GM12873 (cell line): ENCODE measurements around the gene PFDN2.

Experiments used
- CTCF ChIP-seq: IDR thresholded peaks from 2 replicates; pipeline ENCODE4 v1.5.1; 2012; ENCODE audit warnings: low read depth, mild to moderate bottlenecking, moderate library complexity, low read length, control low read depth; ENCODE audit not compliant: insufficient read depth; ENCODE audit errors: missing control alignments

PFDN2 gene

GRCh38 chr1:161122967-161123366 lies 5.1 kb upstream of the PFDN2 start:
- TF ChIP-seq CTCF, result no peak

- no peak for TF ChIP-seq CTCF
Observed at GRCh38 chr1:161121834-161122233, 4.0 kb upstream of the PFDN2 start.

DNA sequence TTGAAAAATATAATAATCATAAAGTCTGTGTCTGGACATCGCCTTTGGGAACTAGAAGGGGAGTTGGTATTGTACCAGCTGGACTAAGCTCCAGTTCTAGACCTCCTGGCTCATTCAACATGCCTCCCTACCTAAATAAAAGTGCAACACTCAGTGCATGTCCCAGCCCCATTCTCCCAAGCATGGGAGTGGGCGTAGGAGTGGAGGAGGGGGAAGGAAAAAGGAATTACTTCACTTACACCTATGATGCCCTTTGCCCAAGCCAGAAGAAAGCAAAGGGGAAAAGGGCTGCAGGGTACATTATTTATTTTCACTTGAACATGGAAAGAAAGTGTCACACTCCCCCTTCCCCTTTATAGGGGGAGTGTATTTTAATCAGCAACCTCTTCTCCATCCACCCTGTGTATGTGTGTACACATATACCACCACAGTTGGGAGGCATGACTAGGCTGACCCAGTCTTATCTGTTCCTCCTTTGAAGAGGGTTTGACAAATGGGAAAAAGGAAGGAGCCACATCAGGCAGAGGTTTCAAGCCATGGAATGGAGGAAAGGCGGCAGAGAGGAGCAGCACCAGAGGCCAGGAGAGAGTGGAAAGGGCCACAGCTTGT lies 3.3 kb upstream of the PFDN2 start:
- no peak for TF ChIP-seq CTCF

DNA sequence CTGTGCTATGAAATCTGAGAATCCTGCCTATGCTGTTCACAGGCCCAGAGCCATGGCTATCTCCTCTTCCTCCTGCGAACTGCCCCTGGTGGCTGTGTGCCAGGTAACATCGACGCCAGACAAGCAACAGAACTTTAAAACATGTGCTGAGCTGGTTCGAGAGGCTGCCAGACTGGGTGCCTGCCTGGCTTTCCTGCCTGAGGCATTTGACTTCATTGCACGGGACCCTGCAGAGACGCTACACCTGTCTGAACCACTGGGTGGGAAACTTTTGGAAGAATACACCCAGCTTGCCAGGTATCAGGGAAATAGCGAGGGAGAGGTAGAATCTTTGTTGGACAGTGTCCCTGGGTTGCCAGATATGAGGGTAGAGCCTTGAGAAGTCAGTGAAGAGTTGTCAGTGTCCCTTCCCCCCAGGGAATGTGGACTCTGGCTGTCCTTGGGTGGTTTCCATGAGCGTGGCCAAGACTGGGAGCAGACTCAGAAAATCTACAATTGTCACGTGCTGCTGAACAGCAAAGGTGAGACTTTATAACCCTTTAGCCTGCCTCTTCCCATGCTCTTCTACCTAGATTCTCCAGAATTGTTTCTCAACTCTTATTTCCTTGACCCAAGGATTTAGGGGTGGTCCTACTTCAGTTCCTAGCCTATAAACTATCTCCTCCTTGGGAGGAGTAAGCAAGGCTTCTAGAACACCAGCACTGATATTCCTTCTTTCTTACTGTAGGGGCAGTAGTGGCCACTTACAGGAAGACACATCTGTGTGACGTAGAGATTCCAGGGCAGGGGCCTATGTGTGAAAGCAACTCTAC lies 1.5 kb upstream of the PFDN2 start:
- peak; percentile 57 for TF ChIP-seq CTCF

DNA sequence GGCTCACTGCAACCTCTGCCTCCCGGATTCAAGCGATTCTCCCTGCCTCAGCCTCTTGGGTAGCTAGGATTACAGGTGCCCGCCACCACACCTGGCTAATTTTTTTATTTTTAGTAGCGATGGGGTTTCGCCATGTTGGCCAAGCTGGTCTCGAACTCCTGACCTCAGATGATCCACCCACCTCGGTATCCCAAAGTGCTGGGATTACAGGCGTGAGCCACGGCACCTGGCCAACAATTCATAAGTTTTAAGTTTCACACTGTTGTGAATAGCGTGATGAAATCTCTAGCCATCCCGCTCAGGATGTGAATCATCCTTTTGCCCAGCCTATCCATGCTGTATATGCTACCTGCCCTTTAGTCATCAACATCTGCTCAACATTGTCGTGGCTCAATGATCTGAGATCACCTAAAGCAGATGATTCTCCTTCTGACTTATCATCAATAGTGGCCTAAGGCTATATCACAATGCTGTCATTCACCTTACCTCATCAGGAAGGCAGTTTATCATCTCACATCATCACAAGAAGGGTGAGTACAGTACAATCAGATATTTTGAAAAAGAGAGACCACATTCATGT lies 2.6 kb downstream of the PFDN2 start:
- TF ChIP-seq CTCF, result no peak

DNA sequence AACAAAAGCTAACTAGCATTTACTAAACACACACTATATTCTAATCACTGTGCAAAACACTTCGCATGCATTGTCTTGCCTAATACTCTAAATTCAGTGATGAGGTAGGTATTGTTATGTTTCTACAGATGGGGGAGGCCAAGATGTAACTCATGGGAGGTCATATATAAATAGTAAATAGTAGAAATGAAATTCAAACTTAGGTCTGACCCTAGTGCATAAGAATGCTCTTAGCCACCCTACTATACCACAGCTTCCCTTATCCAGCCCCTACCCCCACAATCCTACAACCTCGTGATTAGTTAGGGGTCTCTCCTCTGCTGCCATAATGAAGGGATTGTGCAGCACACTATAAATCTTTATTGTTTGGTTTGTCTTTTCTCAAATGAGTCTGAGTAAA lies 3.3 kb downstream of the PFDN2 start:
- TF ChIP-seq CTCF, result no peak

DNA sequence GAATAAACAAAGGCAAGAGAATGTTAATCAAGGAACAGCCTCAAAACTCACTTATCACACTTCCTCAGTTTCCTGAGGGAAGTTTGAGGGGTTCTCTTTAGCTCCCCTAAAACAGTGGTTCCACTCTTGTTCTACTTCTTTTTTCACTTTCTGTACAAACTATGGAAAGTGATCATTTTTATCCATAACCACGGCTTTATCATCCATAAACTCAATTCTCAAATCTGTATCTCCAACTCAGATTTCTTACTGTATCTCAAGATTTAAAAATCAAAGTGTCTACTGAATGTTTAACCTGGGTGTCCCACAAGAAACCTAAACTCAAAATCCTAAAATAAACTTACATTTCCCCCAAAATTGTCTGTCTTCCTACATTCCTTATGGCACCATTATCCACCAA lies 3.9 kb downstream of the PFDN2 start:
- no peak for TF ChIP-seq CTCF
